ENCODE measurements around the gene TNFSF8.

DNA sequence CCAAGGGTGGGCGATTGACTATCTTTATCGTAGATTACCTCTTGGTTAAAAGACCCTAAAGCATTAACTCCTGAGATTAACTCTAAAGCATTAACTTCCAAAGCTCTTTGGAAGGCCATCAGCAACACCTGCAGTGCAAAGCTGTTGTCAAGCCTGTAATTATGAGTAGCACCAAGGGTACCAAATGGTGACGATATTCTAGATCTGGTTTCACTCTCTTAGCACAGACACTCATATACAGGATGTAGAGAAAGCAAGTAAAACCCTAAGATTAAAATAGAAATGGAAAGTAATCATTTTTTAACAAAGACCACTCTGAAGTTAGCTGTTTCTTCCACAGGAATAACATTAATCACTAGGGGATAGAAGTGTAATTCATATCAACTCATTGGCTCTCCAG is 29.9 kb upstream of the TNFSF8 start:
- TF ChIP-seq EZH2 (IDR thresholded peaks at IDR 0.05; ENCODE audit: low read depth), result no peak
- TF ChIP-seq, protein P1, sequence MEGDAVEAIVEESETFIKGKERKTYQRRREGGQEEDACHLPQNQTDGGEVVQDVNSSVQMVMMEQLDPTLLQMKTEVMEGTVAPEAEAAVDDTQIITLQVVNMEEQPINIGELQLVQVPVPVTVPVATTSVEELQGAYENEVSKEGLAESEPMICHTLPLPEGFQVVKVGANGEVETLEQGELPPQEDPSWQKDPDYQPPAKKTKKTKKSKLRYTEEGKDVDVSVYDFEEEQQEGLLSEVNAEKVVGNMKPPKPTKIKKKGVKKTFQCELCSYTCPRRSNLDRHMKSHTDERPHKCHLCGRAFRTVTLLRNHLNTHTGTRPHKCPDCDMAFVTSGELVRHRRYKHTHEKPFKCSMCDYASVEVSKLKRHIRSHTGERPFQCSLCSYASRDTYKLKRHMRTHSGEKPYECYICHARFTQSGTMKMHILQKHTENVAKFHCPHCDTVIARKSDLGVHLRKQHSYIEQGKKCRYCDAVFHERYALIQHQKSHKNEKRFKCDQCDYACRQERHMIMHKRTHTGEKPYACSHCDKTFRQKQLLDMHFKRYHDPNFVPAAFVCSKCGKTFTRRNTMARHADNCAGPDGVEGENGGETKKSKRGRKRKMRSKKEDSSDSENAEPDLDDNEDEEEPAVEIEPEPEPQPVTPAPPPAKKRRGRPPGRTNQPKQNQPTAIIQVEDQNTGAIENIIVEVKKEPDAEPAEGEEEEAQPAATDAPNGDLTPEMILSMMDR (conservative IDR thresholded peaks at IDR 0.05), result no peak

Measured in PC-9 (cell line).